SU-DHL-6 (cell line): ENCODE measurements around the gene KCNK6.

Source experiments
- CTCF ChIP-seq: fragments of 200-600 bp; sonication (generic); IDR thresholded peaks from one replicate; pipeline ENCODE4 v1.5.1; 2017; ENCODE audit warnings: antibody characterized with exemption, mild to moderate bottlenecking, low read length, moderate library complexity; ENCODE audit not compliant: insufficient read depth, poor library complexity, severe bottlenecking
- EZH2phosphoT487 ChIP-seq: fragments of 200-600 bp; sonication (generic), shearing (Covaris generic); conservative IDR thresholded peaks from 2 replicates; pipeline ENCODE4 v1.6.1; 2018; ENCODE audit warnings: mild to moderate bottlenecking, antibody characterized with exemption, low read length, moderate library complexity, mixed read lengths

DNA sequence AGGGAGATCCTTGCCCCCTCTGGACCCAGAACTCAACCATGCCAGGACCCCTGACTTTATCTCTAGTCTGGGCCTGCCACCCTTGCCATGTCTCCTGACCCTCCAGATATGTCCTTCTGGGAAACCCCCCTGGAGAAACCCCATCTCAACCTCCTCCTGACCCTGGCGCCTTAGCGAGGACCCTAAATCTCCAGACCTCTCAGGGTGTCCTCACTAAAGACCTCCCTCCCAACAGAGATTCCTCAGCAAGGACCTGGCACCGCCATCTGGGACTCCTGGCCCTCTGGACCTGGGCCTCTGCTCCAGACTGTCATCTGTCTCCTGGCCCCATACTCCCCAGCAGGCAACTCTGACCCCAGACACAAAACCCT, 1.3 kb downstream of the KCNK6 start:
- TF ChIP-seq CTCF: no peak
- no peak for TF ChIP-seq EZH2phosphoT487
